OCI-LY3 (cell line): Measurements from ENCODE around the gene CIAO3.

ENCODE experiments used
- H2AFZ ChIP-seq: fragments of 200-600, 300-600 bp; shearing (Covaris generic); 2 replicates; pipeline ENCODE4 v1.6.0; 2014; ENCODE audit warnings: antibody characterized with exemption, low read depth, low read length
- H3K27ac ChIP-seq: fragments of 200-600, 300-600 bp; sonication (generic); 2 replicates; pipeline ENCODE4 v1.5.1; 2014; ENCODE audit warnings: mild to moderate bottlenecking, low read length, moderate library complexity, mixed read lengths
- H3K27me3 ChIP-seq: fragments of 200-600, 300-600 bp; sonication (generic); 2 replicates; pipeline ENCODE4 v1.6.1; 2014; ENCODE audit warnings: low read depth, low read length, mixed read lengths
- H3K36me3 ChIP-seq: fragments of 200-600, 300-600 bp; sonication (generic); replicated peaks from 2 replicates; pipeline ENCODE3; 2014; ENCODE audit warnings: low read depth, low read length, mixed read lengths
- H3K4me1 ChIP-seq: fragments of 300-600, 200-600 bp; sonication (generic); 2 replicates; pipeline ENCODE4 v1.6.1; 2014; ENCODE audit warnings: low read length, mixed read lengths
- H3K4me2 ChIP-seq: fragments of 200-600, 300-600 bp; sonication (generic); 2 replicates; pipeline ENCODE4 v1.6.1; 2014; ENCODE audit warnings: low read length, mixed read lengths
- H3K4me3 ChIP-seq: fragments of 300-600, 200-600 bp; sonication (generic); 2 replicates; pipeline ENCODE4 v1.5.1; 2014; ENCODE audit warnings: antibody characterized with exemption, mild to moderate bottlenecking, low read length, moderate library complexity
- H3K79me2 ChIP-seq: fragments of 300-600, 200-600 bp; shearing (Covaris generic); 2 replicates; pipeline ENCODE4 v1.6.1; 2014; ENCODE audit warnings: mild to moderate bottlenecking, low read length, mixed read lengths
- H3K9ac ChIP-seq: fragments of 300-600, 200-600 bp; shearing (Covaris generic); 2 replicates; pipeline ENCODE4 v1.6.0; 2014; ENCODE audit warnings: mild to moderate bottlenecking, low read length, moderate library complexity
- H3K9me3 ChIP-seq: fragments of 200-600, 300-600 bp; shearing (Covaris generic); 2 replicates; pipeline ENCODE4 v1.6.1; 2014; ENCODE audit warnings: low read length, mixed read lengths; ENCODE audit not compliant: insufficient read depth
- H4K20me1 ChIP-seq: fragments of 200-600, 300-600 bp; sonication (generic); 2 replicates; pipeline ENCODE4 v1.6.1; 2016; ENCODE audit warnings: low read length, mixed read lengths; ENCODE audit not compliant: insufficient read depth
- CTCF ChIP-seq: fragments of 200-600, 300-600 bp; sonication (generic); IDR thresholded peaks from 2 replicates; pipeline ENCODE4 v1.5.1; 2014; ENCODE audit warnings: antibody characterized with exemption, low read length, low read depth
- EZH2phosphoT487 ChIP-seq: fragments of 200-600 bp; shearing (Covaris generic); IDR thresholded peaks from 2 replicates; pipeline ENCODE4 v1.6.1; 2018; ENCODE audit warnings: antibody characterized with exemption, mixed run types, low read depth

Gene CIAO3

GRCh38 chr16:768428-768827 lies 27.6 kb upstream of the CIAO3 start:
- Histone ChIP-seq H3K4me1 (no peaks in the 10 kb centered on the region), H3K4me3 (no peak overlapping the region), H3K27ac (no peak overlapping the region), H3K79me2 (no peaks in the 10 kb centered on the region), H3K36me3 (no peaks in the 10 kb centered on the region), H3K9me3 (no peaks in the 10 kb centered on the region), H2AFZ (no peak overlapping the region), H3K27me3 (no peaks in the 10 kb centered on the region), H3K9ac (no peak overlapping the region), H4K20me1 (no peaks in the 10 kb centered on the region), H3K4me2 (no peak overlapping the region)
- TF ChIP-seq EZH2phosphoT487, result no peak
- no peak for TF ChIP-seq CTCF

- Histone ChIP-seq H3K4me2 (no peak overlapping the region), H3K4me3 (no peak overlapping the region), H3K27ac (no peak overlapping the region), H3K4me1 (no peaks in the 10 kb centered on the region), H3K36me3 (no peaks in the 10 kb centered on the region), H4K20me1 (no peaks in the 10 kb centered on the region), H3K9ac (no peak overlapping the region), H3K27me3 (no peaks in the 10 kb centered on the region), H3K79me2 (no peaks in the 10 kb centered on the region), H3K9me3 (no peaks in the 10 kb centered on the region), H2AFZ (no peak overlapping the region)
- TF ChIP-seq CTCF, result no peak
- TF ChIP-seq EZH2phosphoT487, result no peak
Measured at GRCh38 chr16:767743-768235, 27.0 kb upstream of the CIAO3 start.

- H3K4me1 ChIP-seq, result no peaks in the 10 kb centered on the region
- no peak overlapping the region for H3K9ac ChIP-seq
- H3K27me3 ChIP-seq, result no peaks in the 10 kb centered on the region
- no peaks in the 10 kb centered on the region for H4K20me1 ChIP-seq
- H2AFZ ChIP-seq, result no peak overlapping the region
- TF ChIP-seq CTCF (no peak), EZH2phosphoT487 (no peak)
- H3K4me2 ChIP-seq, result no peak overlapping the region
- H3K36me3 ChIP-seq, result no peaks in the 10 kb centered on the region
- H3K9me3 ChIP-seq, result no peaks in the 10 kb centered on the region
- H3K27ac ChIP-seq, result no peak overlapping the region
- no peak overlapping the region for H3K4me3 ChIP-seq
- no peaks in the 10 kb centered on the region for H3K79me2 ChIP-seq
Measured at GRCh38 chr16:766820-767640, 26.2 kb upstream of the CIAO3 start.

GRCh38 chr16:766008-766819 lies 25.4 kb upstream of the CIAO3 start:
- no peaks in the 10 kb centered on the region for H3K4me1 ChIP-seq
- TF ChIP-seq EZH2phosphoT487 (no peak), CTCF (no peak)
- no peak overlapping the region for H3K4me2 ChIP-seq
- H3K9me3 ChIP-seq, result no peaks in the 10 kb centered on the region
- H2AFZ ChIP-seq, result no peak overlapping the region
- H3K4me3 ChIP-seq, result no peak overlapping the region
- H3K79me2 ChIP-seq, result no peaks in the 10 kb centered on the region
- no peaks in the 10 kb centered on the region for H4K20me1 ChIP-seq
- H3K36me3 ChIP-seq, result no peaks in the 10 kb centered on the region
- H3K27ac ChIP-seq, result no peak overlapping the region
- no peaks in the 10 kb centered on the region for H3K27me3 ChIP-seq
- H3K9ac ChIP-seq, result no peak overlapping the region
